GM23338 (cell line): ENCODE measurements around the gene PPP1R9A.

Experiments
- POLR2AphosphoS5 ChIP-seq: IDR thresholded peaks from 2 replicates; pipeline ENCODE4 v1.6.1; 2016; ENCODE audit warnings: antibody characterized with exemption, low read depth
- TF ChIP-seq, protein P1 (sequence below), 2 experiments: fragments of 200-600 bp in 1 of 2; sonication (generic) in 1 of 2; conservative IDR thresholded peaks; 2 replicates each; pipeline versions ENCODE4 v1.5.1 to v1.6.1; 2016 to 2017; ENCODE audit warnings: antibody characterized with exemption in 2 of 2, low read depth in 2 of 2, mild to moderate bottlenecking in 2 of 2, moderate library complexity in 1 of 2
- TF ChIP-seq, protein P2 (sequence below): IDR thresholded peaks from one replicate; pipeline ENCODE4 v1.6.1; 2018; ENCODE audit warnings: antibody characterized with exemption; ENCODE audit not compliant: unreplicated experiment

DNA sequence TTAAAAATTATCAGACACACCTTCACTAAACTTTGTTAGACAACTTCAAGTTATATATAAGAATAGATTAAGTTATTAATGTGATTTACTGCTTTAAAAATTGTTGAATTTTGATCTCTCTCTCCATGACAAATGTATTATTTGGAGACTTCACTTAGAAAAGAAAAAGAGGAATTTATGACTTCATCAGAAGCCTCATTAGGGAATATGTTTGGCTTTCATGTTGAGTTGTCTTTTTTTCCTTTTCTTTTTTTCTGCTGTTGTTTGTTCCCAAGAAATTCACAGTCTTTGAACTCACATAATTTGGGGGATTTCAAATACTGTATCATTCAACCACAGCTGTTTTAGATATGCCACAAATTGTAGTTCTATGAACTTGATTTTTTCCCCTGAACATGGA is 149.5 kb downstream of the PPP1R9A start:
- TF ChIP-seq, protein P1, sequence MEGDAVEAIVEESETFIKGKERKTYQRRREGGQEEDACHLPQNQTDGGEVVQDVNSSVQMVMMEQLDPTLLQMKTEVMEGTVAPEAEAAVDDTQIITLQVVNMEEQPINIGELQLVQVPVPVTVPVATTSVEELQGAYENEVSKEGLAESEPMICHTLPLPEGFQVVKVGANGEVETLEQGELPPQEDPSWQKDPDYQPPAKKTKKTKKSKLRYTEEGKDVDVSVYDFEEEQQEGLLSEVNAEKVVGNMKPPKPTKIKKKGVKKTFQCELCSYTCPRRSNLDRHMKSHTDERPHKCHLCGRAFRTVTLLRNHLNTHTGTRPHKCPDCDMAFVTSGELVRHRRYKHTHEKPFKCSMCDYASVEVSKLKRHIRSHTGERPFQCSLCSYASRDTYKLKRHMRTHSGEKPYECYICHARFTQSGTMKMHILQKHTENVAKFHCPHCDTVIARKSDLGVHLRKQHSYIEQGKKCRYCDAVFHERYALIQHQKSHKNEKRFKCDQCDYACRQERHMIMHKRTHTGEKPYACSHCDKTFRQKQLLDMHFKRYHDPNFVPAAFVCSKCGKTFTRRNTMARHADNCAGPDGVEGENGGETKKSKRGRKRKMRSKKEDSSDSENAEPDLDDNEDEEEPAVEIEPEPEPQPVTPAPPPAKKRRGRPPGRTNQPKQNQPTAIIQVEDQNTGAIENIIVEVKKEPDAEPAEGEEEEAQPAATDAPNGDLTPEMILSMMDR (conservative IDR thresholded peaks at IDR 0.05; ENCODE audit: low read depth in 2 of 2) = no peak
- no peak for TF ChIP-seq POLR2AphosphoS5
- TF ChIP-seq, protein P2, sequence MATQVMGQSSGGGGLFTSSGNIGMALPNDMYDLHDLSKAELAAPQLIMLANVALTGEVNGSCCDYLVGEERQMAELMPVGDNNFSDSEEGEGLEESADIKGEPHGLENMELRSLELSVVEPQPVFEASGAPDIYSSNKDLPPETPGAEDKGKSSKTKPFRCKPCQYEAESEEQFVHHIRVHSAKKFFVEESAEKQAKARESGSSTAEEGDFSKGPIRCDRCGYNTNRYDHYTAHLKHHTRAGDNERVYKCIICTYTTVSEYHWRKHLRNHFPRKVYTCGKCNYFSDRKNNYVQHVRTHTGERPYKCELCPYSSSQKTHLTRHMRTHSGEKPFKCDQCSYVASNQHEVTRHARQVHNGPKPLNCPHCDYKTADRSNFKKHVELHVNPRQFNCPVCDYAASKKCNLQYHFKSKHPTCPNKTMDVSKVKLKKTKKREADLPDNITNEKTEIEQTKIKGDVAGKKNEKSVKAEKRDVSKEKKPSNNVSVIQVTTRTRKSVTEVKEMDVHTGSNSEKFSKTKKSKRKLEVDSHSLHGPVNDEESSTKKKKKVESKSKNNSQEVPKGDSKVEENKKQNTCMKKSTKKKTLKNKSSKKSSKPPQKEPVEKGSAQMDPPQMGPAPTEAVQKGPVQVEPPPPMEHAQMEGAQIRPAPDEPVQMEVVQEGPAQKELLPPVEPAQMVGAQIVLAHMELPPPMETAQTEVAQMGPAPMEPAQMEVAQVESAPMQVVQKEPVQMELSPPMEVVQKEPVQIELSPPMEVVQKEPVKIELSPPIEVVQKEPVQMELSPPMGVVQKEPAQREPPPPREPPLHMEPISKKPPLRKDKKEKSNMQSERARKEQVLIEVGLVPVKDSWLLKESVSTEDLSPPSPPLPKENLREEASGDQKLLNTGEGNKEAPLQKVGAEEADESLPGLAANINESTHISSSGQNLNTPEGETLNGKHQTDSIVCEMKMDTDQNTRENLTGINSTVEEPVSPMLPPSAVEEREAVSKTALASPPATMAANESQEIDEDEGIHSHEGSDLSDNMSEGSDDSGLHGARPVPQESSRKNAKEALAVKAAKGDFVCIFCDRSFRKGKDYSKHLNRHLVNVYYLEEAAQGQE = no peak
